Lower leg skin (tissue), 4 donors: ENCODE data around the gene ANGPT4. TPM values are rescaled to one million over a fixed set of nuclear protein-coding genes. Genes with fewer than 3 reads are reported as not detected.

Experiments used
- DNase-seq, 2 donors: peaks; one replicate each; pipeline ENCODE4 v3.0.0-alpha.2; 2019; ENCODE audit warnings: low spot score in 2 of 2
- H3K4me3 ChIP-seq: fragments of 200-600 bp; sonication (generic); 2 replicates; pipeline ENCODE4 v1.5.1; 2017; ENCODE audit warnings: mild to moderate bottlenecking, low read depth; ENCODE audit not compliant: poor library complexity, severe bottlenecking
- POLR2A ChIP-seq, 2 donors: fragments of 450-650 bp; IDR thresholded peaks; one replicate each; pipeline ENCODE4 v1.6.1; 2016 to 2017; ENCODE audit warnings: antibody characterized with exemption in 2 of 2, mild to moderate bottlenecking in 1 of 2, moderate library complexity in 1 of 2
- WGBS, 2 donors: methylation state at CpG; one replicate each; pipeline ENCODE4 v1.1.5; 2018; 5-methylcytosine and 5-hydroxymethylcytosine counted together
- intact Hi-C: fragments of 100-400 bp; cut with DNase I; formaldehyde crosslinking; loops from one replicate; pipeline ENCODE4 v1.15.0; 2023; ENCODE audit warnings: low total_unique reads
- total RNA-seq, 4 donors: library from RNA; depleted of rRNA; stranded (reverse); fragments of >200 nt; gene quantifications; one replicate each; pipeline ENCODE4 v1.1.0, GENCODE V29; 2016
- TF ChIP-seq, protein P1 (sequence below), 3 donors: fragments of 450-650 bp; IDR thresholded peaks; one replicate each; pipeline ENCODE4 v1.5.1; 2016; ENCODE audit warnings: antibody characterized with exemption in 3 of 3, mild to moderate bottlenecking in 3 of 3, moderate library complexity in 2 of 3

The ANGPT4 gene
- total RNA-seq, 4 donors from 2014 or later = 0.80 to 4.2 (median 1.7) TPM

DNA sequence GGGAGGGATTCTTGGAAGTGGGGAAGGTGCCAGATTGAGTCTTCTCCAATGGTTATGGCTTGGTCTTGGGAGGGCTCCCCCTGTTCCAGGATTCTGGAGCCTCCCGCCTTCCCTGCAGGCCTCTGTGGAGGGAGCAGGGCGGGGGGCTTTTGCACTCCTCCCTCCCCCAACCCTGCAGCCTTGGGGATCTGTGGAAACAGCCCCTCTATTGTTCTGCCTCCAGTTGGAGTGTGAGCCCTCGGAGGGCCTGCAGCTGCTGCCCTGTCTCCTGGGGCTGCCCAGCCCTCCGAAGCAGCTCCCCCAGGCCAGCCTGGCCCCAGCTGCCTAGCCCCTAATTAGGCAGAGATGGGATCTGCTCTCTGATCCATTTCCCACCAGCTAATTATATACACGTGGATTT is 67.9 kb downstream of the ANGPT4 start:
- TF ChIP-seq POLR2A (IDR thresholded peaks at IDR 0.05) = no peak
- TF ChIP-seq, protein P1, sequence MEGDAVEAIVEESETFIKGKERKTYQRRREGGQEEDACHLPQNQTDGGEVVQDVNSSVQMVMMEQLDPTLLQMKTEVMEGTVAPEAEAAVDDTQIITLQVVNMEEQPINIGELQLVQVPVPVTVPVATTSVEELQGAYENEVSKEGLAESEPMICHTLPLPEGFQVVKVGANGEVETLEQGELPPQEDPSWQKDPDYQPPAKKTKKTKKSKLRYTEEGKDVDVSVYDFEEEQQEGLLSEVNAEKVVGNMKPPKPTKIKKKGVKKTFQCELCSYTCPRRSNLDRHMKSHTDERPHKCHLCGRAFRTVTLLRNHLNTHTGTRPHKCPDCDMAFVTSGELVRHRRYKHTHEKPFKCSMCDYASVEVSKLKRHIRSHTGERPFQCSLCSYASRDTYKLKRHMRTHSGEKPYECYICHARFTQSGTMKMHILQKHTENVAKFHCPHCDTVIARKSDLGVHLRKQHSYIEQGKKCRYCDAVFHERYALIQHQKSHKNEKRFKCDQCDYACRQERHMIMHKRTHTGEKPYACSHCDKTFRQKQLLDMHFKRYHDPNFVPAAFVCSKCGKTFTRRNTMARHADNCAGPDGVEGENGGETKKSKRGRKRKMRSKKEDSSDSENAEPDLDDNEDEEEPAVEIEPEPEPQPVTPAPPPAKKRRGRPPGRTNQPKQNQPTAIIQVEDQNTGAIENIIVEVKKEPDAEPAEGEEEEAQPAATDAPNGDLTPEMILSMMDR (IDR thresholded peaks at IDR 0.05) = no peak
- no peak overlapping the region for H3K4me3 ChIP-seq
- WGBS, 2 donors = 78 to 96% methylated on average over 4 to 5 of the region's 5 CpGs
- DNase-seq = no peak
- intact Hi-C loops = no loop called here

DNA sequence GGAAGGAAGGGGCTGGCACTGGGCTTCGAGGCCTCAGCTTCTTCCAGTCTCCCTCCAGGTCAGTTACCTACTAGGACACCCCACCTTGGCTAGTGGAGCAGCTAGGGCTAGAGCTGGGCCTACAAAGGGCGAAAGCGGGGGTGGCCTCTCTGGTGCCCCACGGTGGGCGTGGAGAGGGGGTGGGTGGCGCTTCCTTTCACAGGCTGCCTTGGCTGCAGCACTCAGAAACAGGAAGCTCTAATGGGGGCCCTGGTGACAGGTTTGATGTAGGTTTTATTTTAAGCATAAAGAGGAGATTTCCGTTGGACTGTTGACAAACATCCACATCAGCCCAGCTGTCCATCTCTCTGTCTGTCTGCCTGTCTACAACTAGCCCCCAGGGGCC is 69.2 kb downstream of the ANGPT4 start:
- intact Hi-C loops = no loop called here
- no peak overlapping the region for H3K4me3 ChIP-seq
- DNase-seq = no peak
- TF ChIP-seq, protein P1 (IDR thresholded peaks at IDR 0.05) = no peak
- TF ChIP-seq POLR2A (IDR thresholded peaks at IDR 0.05) = no peak
- WGBS, 2 donors = 73% methylated on average over 7 of the region's 7 CpGs

DNA sequence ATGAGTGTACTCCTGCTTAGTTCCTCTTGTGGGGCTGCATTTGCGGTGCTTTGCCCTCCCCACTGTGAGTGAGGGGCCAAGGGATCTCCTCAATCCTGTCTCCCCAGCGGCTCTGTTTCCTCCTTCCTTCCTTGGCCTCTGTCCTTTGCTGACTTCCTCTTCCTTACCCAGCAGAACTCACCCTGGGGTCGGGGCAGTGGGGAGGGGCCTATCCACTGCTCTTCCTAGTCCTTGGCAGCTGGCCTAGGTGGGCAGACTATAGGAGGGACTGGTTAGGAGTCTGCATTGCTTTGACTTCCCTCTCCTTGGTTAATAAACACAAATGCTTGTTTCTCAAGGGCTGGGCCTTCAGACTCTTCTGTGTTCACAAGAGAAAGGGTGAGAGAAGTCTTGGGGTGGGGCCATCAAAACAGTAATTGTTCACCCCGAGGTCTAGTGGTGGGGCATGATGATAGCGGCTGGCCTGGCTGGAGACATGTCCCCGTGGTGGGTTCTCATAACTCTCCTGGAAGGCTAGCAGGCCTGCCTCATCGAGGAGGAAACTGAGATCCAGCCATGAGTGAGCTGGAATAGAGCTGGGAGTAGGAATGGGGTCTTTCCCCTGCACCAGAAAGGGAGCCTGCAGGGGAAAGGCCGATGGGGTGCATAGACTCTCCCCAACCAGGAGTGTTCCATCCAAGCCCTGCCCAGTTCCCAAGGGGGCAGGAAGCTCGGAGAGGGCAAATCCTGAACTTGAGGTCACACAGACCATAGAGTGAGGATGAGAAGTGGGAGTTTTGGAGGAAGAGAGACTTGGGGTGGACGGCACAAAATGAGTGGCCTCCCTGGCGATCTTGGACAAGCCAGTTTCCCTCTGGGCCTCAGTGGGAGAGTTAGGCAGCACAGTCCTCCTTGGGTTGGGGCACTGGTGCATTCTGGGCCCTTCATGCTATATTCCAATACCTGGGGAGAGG is 69.9 kb downstream of the ANGPT4 start:
- H3K4me3 ChIP-seq = no peak overlapping the region
- intact Hi-C loops = no loop called here
- DNase-seq = no peak
- 54 to 66% methylated on average over 11 of the region's 11 CpGs for WGBS, 2 donors
- TF ChIP-seq POLR2A (IDR thresholded peaks at IDR 0.05) = no peak
- TF ChIP-seq, protein P1 (IDR thresholded peaks at IDR 0.05) = no peak

DNA sequence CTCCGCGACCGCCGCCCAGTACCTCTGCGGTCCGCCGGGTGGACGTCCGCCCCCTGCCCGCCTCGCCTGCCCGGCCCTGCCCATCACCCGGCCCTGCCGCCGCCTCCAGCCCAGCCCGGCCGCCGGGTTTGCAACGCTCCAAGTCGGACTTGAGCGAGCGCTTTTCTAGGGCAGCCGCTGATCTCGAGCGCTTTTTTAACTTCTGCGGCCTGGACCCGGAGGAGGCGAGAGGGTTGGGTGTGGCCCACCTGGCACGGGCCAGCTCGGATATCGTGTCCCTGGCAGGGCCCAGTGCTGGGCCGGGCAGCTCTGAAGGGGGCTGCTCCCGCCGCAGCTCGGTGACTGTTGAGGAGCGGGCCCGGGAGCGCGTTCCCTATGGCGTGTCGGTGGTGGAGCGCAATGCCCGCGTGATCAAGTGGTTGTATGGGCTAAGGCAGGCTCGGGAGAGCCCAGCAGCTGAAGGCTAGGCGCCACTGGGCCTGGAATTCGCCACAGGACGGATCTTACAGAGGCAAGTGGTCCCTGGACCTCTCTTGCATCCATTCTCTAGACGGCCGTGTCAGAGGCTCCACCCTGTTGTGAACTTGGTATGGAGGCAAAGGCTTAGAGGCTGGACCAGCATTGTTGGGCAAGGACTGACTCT is 70.8 kb downstream of the ANGPT4 start:
- TF ChIP-seq POLR2A (IDR thresholded peaks at IDR 0.05) = no peak
- TF ChIP-seq, protein P1 (IDR thresholded peaks at IDR 0.05) = no peak
- DNase-seq = no peak
- WGBS, 2 donors = 57 to 77% methylated on average over 36 to 50 of the region's 50 CpGs
- H3K4me3 ChIP-seq = no peak overlapping the region
- intact Hi-C loops = no loop called here

DNA sequence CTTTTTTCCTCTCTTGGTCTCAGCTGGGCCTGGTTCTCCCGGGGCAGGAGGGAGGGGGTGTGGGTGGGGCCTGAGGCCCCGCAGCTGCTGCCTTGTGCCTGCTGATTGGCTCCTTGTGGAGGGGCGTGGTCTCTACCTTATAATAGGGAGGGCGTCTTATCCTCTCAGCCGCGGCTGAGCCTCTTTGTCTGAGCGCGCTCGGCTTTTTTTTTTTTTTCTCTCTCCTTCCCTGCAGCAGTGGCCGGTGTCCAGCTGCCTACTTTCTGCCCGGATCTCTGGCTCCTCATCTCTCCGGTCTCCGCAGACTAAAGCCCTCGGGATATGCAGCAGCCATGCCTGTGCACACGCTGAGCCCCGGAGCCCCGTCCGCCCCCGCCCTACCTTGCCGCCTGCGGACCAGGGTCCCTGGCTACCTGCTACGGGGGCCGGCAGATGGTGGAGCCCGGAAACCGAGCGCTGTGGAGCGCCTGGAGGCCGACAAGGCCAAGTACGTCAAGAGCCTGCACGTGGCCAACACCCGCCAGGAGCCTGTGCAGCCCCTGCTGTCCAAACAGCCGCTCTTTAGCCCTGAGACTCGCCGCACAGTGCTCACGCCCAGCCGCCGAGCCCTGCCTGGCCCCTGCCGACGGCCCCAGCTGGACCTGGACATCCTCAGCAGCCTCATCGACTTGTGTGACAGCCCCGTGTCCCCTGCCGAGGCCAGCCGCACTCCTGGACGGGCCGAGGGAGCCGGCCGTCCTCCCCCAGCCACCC is 71.5 kb downstream of the ANGPT4 start:
- WGBS, 2 donors = 7 to 12% methylated on average over 24 to 38 of the region's 47 CpGs
- TF ChIP-seq, protein P1 (IDR thresholded peaks at IDR 0.05) = no peak
- no peak for TF ChIP-seq POLR2A (IDR thresholded peaks at IDR 0.05)
- H3K4me3 ChIP-seq = no peak overlapping the region
- peak; percentile 91 to 96 for DNase-seq
- intact Hi-C loops = no loop called here
